Spleen (tissue), 7 donors: ENCODE results near the gene CRB2.

Experiments
- POLR2AphosphoS5 ChIP-seq, 3 donors: sonication (generic); formaldehyde crosslinking; IDR thresholded peaks; one replicate each; pipeline ENCODE4 v1.5.1; 2017; ENCODE audit warnings: antibody characterized with exemption in 3 of 3
- TF ChIP-seq, protein P1 (sequence below), 11 experiments: fragments of 200-600 bp in 7 of 11; fragments of 450-650 bp in 4 of 11; sonication (generic) in 4 of 11; IDR thresholded peaks in 8 of 11; conservative IDR thresholded peaks in 3 of 11; 1 replicate in 7 of 11; 2 replicates in 4 of 11; pipeline versions ENCODE4 v1.4.0 to v1.8.0; 2016 to 2021; ENCODE audit warnings: antibody characterized with exemption in 11 of 11, inconsistent platforms in 4 of 11, mild to moderate bottlenecking in 1 of 11
- donor health status: DM: no; HTN: no; CAD: no; lungs with moderate emphysema.
- donor health status: DM: no; HTN: no; CAD: no.
- donor health status: DM: no; HTN: no; CAD: no.

DNA sequence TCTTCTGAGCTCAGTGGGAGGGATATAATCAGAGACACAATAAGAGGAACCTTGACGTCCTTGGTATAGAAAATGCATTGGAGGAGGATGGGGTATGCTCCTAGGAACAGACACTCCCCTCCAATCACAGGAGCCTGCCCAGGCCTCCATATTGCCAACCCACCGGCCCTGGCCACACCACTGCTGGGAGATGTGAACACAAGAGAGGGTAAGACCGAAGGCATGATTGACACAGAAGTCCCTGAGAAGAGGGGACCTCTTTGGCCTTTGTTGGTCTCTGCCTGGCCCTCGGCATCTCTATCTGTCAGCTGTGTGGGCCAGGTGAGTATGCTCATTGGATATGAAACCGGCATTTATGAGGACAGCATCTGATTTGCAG, 62.0 kb downstream of the CRB2 start:
- no peak for TF ChIP-seq POLR2AphosphoS5 (IDR thresholded peaks at IDR 0.05)
- TF ChIP-seq, protein P1, sequence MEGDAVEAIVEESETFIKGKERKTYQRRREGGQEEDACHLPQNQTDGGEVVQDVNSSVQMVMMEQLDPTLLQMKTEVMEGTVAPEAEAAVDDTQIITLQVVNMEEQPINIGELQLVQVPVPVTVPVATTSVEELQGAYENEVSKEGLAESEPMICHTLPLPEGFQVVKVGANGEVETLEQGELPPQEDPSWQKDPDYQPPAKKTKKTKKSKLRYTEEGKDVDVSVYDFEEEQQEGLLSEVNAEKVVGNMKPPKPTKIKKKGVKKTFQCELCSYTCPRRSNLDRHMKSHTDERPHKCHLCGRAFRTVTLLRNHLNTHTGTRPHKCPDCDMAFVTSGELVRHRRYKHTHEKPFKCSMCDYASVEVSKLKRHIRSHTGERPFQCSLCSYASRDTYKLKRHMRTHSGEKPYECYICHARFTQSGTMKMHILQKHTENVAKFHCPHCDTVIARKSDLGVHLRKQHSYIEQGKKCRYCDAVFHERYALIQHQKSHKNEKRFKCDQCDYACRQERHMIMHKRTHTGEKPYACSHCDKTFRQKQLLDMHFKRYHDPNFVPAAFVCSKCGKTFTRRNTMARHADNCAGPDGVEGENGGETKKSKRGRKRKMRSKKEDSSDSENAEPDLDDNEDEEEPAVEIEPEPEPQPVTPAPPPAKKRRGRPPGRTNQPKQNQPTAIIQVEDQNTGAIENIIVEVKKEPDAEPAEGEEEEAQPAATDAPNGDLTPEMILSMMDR (IDR thresholded peaks at IDR 0.05 in 8 of 11, conservative IDR thresholded peaks at IDR 0.05 in 3 of 11) = no peak
